ENCODE data around the gene NANOG. TPM values are rescaled to one million over a fixed set of nuclear protein-coding genes. Genes with fewer than 3 reads are reported as not detected.

Gene NANOG
- total and polyA plus RNA-seq, 2 donors (not counting 3 experiments of a cell fraction or from before 2014, with no cell fraction given): 0.03 TPM; not detected in 1

GRCh38 chr12:7833831-7834230 is 44.6 kb downstream of the NANOG start:
- no peak overlapping the region for H2AFZ ChIP-seq (ENCODE audit: low read depth, low read length)
- no peaks in the 10 kb centered on the region for H3K9me1 ChIP-seq (replicated peaks; ENCODE audit: control insufficient read depth, extremely low read depth, insufficient read depth, low read length)
- H3K27ac ChIP-seq (ENCODE audit: insufficient read depth, low read depth, low read length): no peak overlapping the region
- H3K4me1 ChIP-seq (ENCODE audit: control insufficient read depth, extremely low read depth, insufficient read depth, low read length): no peaks in the 10 kb centered on the region
- H3K4me2 ChIP-seq (ENCODE audit: insufficient read depth, low read length): no peak overlapping the region
- no peak overlapping the region for H3K4me3 ChIP-seq (replicated peaks in 1 of 3; ENCODE audit: insufficient read depth in 1 of 3, low read depth in 1 of 3, low read length in 3 of 3)
- dilution Hi-C loops (cut with MboI; ENCODE audit: extremely low pct_ligation_motif_present, low sequenced_read_pairs): no loop called here
- intact Hi-C loops (cut with micrococcal nuclease): loop anchor here (2.0 kb wide), 2 partner anchors 27 to 73 kb away; no protein-coding TSS in a partner anchor
- no peak for FAIRE-seq
- H3K9ac ChIP-seq (replicated peaks; ENCODE audit: extremely low read depth, insufficient read depth, low read length): no peak overlapping the region
- TF ChIP-seq EZH2 (IDR thresholded peaks at IDR 0.05; ENCODE audit: borderline replicate concordance, low read depth, low read length, severe bottlenecking): no peak
- TF ChIP-seq JUN (IDR thresholded peaks at IDR 0.05; ENCODE audit: borderline replicate concordance, insufficient read depth, insufficient read length, low read depth): no peak
- TF ChIP-seq FOS (IDR thresholded peaks at IDR 0.05; ENCODE audit: borderline replicate concordance, insufficient read depth, low read length): no peak
- TF ChIP-seq, protein P1, sequence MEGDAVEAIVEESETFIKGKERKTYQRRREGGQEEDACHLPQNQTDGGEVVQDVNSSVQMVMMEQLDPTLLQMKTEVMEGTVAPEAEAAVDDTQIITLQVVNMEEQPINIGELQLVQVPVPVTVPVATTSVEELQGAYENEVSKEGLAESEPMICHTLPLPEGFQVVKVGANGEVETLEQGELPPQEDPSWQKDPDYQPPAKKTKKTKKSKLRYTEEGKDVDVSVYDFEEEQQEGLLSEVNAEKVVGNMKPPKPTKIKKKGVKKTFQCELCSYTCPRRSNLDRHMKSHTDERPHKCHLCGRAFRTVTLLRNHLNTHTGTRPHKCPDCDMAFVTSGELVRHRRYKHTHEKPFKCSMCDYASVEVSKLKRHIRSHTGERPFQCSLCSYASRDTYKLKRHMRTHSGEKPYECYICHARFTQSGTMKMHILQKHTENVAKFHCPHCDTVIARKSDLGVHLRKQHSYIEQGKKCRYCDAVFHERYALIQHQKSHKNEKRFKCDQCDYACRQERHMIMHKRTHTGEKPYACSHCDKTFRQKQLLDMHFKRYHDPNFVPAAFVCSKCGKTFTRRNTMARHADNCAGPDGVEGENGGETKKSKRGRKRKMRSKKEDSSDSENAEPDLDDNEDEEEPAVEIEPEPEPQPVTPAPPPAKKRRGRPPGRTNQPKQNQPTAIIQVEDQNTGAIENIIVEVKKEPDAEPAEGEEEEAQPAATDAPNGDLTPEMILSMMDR (IDR thresholded peaks at IDR 0.05; ENCODE audit: extremely low read depth in 1 of 2, insufficient read depth in 1 of 2, low read depth in 1 of 2, low read length in 2 of 2): no peak
- TF ChIP-seq POLR2A (IDR thresholded peaks at IDR 0.05; ENCODE audit: low read depth, low read length): no peak
- no peak for TF ChIP-seq MYC (IDR thresholded peaks at IDR 0.05; ENCODE audit: low read depth, low read length)
- TF ChIP-seq MAX (IDR thresholded peaks at IDR 0.05; ENCODE audit: insufficient read depth, insufficient read length): no peak
- no peak for TF ChIP-seq GATA2 (IDR thresholded peaks at IDR 0.05; ENCODE audit: insufficient read depth, insufficient read length, low read depth, low read length)
- DNase-seq (ENCODE audit: low read depth, low spot score): no peak
- no TSS peak for BruUV-seq (replicated peaks)
- no peaks in the 10 kb centered on the region for H4K20me1 ChIP-seq (replicated peaks; ENCODE audit: control insufficient read depth, extremely low read depth, insufficient read depth, low read length)
- ChIA-PET POLR2A (no interaction called here), CTCF (interaction anchor here (0.7 to 2.0 kb wide), 4 partner anchors 13 to 173 kb away, joined by 3 to 11 read pairs (median 8); no protein-coding TSS in a partner anchor)
- no peaks in the 10 kb centered on the region for H3K36me3 ChIP-seq (ENCODE audit: control insufficient read depth in 2 of 2, extremely low read depth in 1 of 2, insufficient read depth in 2 of 2, low read length in 2 of 2)
- H3K27me3 ChIP-seq (ENCODE audit: control insufficient read depth in 2 of 2, insufficient read depth in 2 of 2, low read length in 2 of 2): peaks cover 0 to 2% of the 10 kb centered on the region in 2 experiments
- no peaks in the 10 kb centered on the region for H3K79me2 ChIP-seq (ENCODE audit: control insufficient read depth, insufficient read depth, low read length)
- no peaks in the 10 kb centered on the region for H3K9me3 ChIP-seq (replicated peaks; ENCODE audit: control insufficient read depth, insufficient read depth, low read length)
